PC-3 (cell line): Measurements from ENCODE around the gene PRDM8.

Source experiments
- EZH2 ChIP-seq: fragments of 300-600 bp; sonication (generic); IDR thresholded peaks from one replicate; pipeline ENCODE4 v1.6.1; 2017; ENCODE audit warnings: antibody characterized with exemption, mild to moderate bottlenecking, low read length; ENCODE audit not compliant: unreplicated experiment
- EZH2phosphoT487 ChIP-seq: fragments of 300-600 bp; sonication (generic); IDR thresholded peaks from 2 replicates; pipeline ENCODE4 v1.6.1; 2018; ENCODE audit warnings: mild to moderate bottlenecking, antibody characterized with exemption, low read length, borderline replicate concordance
- TF ChIP-seq, protein P1 (sequence below): fragments of 300-600 bp; sonication (generic); conservative IDR thresholded peaks from 2 replicates; pipeline ENCODE4 v1.5.1; 2017; ENCODE audit warnings: antibody characterized with exemption, low read depth, mild to moderate bottlenecking, low read length

DNA sequence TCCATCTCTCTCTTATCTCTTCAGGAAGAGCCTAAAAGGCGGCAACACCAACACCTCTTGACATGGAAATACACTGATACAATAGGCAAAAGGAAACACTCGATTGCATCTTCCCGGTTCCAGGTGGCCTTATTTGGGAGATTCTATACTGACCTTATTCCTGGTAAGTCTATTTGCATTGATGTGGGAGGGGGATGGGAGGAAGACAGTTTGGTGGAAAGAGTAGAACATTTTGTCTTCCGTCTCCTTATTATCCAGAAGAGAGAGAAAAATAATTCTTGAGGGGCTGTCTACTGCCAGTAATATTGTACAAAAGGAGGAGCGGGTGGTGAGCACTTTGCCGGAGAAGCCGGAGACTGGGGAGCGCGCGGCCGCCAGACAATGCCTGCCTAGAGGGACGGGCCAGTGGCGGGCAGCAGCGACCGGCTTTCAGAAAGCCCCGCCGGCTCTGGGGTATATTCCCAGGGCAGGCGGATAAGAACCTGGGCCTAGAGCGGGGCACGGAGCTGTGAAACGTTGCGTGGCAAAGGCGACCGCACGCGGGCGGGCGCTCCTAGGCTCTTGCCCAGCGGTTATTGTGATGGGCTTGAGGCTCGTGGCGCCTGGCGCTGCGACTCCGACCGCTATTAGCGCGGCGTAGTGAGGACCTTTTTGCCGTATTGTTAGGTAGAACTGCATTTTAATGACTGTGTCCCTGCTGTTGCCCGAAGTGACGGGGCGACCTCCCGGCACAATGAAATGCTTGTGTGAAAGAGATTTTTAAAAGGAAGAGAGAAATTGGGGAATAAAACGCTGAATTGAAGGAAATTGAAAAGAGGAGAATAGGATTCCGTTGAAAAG is 518 bp downstream of the PRDM8 start:
- TF ChIP-seq, protein P1, sequence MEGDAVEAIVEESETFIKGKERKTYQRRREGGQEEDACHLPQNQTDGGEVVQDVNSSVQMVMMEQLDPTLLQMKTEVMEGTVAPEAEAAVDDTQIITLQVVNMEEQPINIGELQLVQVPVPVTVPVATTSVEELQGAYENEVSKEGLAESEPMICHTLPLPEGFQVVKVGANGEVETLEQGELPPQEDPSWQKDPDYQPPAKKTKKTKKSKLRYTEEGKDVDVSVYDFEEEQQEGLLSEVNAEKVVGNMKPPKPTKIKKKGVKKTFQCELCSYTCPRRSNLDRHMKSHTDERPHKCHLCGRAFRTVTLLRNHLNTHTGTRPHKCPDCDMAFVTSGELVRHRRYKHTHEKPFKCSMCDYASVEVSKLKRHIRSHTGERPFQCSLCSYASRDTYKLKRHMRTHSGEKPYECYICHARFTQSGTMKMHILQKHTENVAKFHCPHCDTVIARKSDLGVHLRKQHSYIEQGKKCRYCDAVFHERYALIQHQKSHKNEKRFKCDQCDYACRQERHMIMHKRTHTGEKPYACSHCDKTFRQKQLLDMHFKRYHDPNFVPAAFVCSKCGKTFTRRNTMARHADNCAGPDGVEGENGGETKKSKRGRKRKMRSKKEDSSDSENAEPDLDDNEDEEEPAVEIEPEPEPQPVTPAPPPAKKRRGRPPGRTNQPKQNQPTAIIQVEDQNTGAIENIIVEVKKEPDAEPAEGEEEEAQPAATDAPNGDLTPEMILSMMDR: no peak
- TF ChIP-seq EZH2 (no peak), EZH2phosphoT487 (no peak)
